HepG2 (cell line): ENCODE data around the gene NACC2. TPM values are rescaled to one million over a fixed set of nuclear protein-coding genes. Genes with fewer than 3 reads are reported as not detected.
A peak's percentile ranks its signal among the peaks of the same experiment; 100 is the strongest.
"Not testable (repeated sequence)": the region's sequence is repeated elsewhere in the genome, so short reads cannot be mapped to it uniquely, and the experiment has no call there.

Experiments
- ATAC-seq: fragments of 200-7000 bp; cut with Tn5 transposase; 3 replicates; pipeline ENCODE4 v1.9.1; 2020; ENCODE audit warnings: mild to moderate bottlenecking, moderate library complexity
- BruUV-seq: library from RNA; stranded (reverse); fragments of 400-500 nt; replicated peaks from 2 replicates; lab custom pipeline; 2021; lab: Mats Ljungman, UMichigan
- CTCF ChIA-PET: fragments of 300-600 bp; formaldehyde crosslinking; extraction: SDS; loops from one replicate; lab custom pipeline; 2021; ENCODE audit warnings: low total read pairs, inconsistent platforms, low intra/inter-chr PET ratio; lab: Yijun Ruan, JAX
- POLR2A ChIA-PET: fragments of 350-600 bp; sonication (Branson Sonifier 250); formaldehyde crosslinking; loops from one replicate; lab custom pipeline; 2020; ENCODE audit warnings: antibody characterized with exemption, inconsistent platforms; lab: Yijun Ruan, JAX
- DNase-seq: peaks from one replicate; pipeline ENCODE4 v3.0.0-alpha.2; 2015; ENCODE audit warnings: low spot score
- FAIRE-seq: peaks from 3 replicates; lab custom pipeline; 2011; peaks lifted over from hg19 to GRCh38; lab: Jason Lieb, UNC
- H2AFZ ChIP-seq: one replicate; pipeline ENCODE4 v1.6.1; 2011; ENCODE audit warnings: low read length, inconsistent platforms
- H3K27ac ChIP-seq: fragments of 300-600 bp; 3 replicates; pipeline ENCODE4 v1.8.0; 2011; ENCODE audit warnings: mixed run types, mild to moderate bottlenecking, mixed read lengths, low read length, inconsistent platforms; ENCODE audit not compliant: insufficient read depth; ENCODE audit errors: extremely low read length
- H3K27me3 ChIP-seq, 2 experiments: fragments of 200-600 bp in 1 of 2; 2 replicates in 1 of 2; 3 replicates in 1 of 2; pipeline versions ENCODE4 v1.6.0 to v1.8.0; 2011; ENCODE audit warnings: low read length in 2 of 2, mild to moderate bottlenecking in 2 of 2, moderate library complexity in 2 of 2, inconsistent platforms in 1 of 2; ENCODE audit not compliant: insufficient read depth in 2 of 2, control insufficient read depth in 1 of 2
- H3K36me3 ChIP-seq, 2 experiments: fragments of 200-600 bp in 1 of 2; replicated peaks in 1 of 2; 2 replicates in 1 of 2; 3 replicates in 1 of 2; pipeline versions ENCODE4 v1.5.1 to v1.8.0; 2011; ENCODE audit warnings: low read length in 2 of 2, inconsistent platforms in 1 of 2; ENCODE audit not compliant: insufficient read depth in 2 of 2, control insufficient read depth in 1 of 2
- H3K4me1 ChIP-seq: 2 replicates; pipeline ENCODE4 v1.5.1; 2012; ENCODE audit warnings: low read length, inconsistent platforms; ENCODE audit not compliant: insufficient read depth
- H3K4me2 ChIP-seq: 2 replicates; pipeline ENCODE4 v1.6.0; 2011; ENCODE audit warnings: low read depth, low read length, inconsistent platforms
- H3K4me3 ChIP-seq, 3 experiments: fragments of 200-600 bp in 1 of 3; sonication (generic), shearing (Covaris generic) in 1 of 3; replicated peaks in 1 of 3; 2 replicates each; pipeline ENCODE4 v1.5.1; 2011 to 2016; ENCODE audit warnings: low read length in 3 of 3, inconsistent platforms in 2 of 3, low read depth in 2 of 3, mild to moderate bottlenecking in 2 of 3, control low read depth in 1 of 3, mixed read lengths in 1 of 3; ENCODE audit not compliant: insufficient read depth in 1 of 3
- H3K79me2 ChIP-seq: one replicate; pipeline ENCODE4 v1.6.1; 2011; ENCODE audit warnings: low read length, inconsistent platforms; ENCODE audit not compliant: insufficient read depth
- H3K9ac ChIP-seq: 2 replicates; pipeline ENCODE4 v1.6.0; 2011; ENCODE audit warnings: mild to moderate bottlenecking, low read depth, low read length, inconsistent platforms; ENCODE audit not compliant: insufficient read depth
- H3K9me3 ChIP-seq: 2 replicates; pipeline ENCODE4 v1.5.1; 2012; ENCODE audit warnings: mild to moderate bottlenecking, low read length
- H4K20me1 ChIP-seq: 2 replicates; pipeline ENCODE4 v1.6.0; 2011; ENCODE audit warnings: inconsistent platforms, mild to moderate bottlenecking, low read length, moderate library complexity; ENCODE audit not compliant: insufficient read depth
- ASH2L ChIP-seq: fragments of 300-600, 200-600 bp; sonication (generic); IDR thresholded peaks from 2 replicates; pipeline ENCODE4 v1.7.0; 2017; ENCODE audit warnings: low read depth, mild to moderate bottlenecking, moderate library complexity, mixed read lengths, low read length; ENCODE audit not compliant: insufficient read length
- CREB1 ChIP-seq, 2 experiments: fragments of 450-650 bp in 1 of 2; IDR thresholded peaks; 2 replicates each; pipeline ENCODE4 v1.6.1; 2016 to 2017; ENCODE audit warnings: control low read depth in 1 of 2, mild to moderate bottlenecking in 1 of 2, missing compliant biosample characterization in 1 of 2, missing genetic modification characterization in 1 of 2
- GFI1 ChIP-seq: sonication (generic); formaldehyde crosslinking; IDR thresholded peaks from 2 replicates; pipeline ENCODE4 v1.5.0; 2020; ENCODE audit warnings: missing genetic modification reagents, mild to moderate bottlenecking, borderline replicate concordance
- HOXA7 ChIP-seq: sonication (generic); formaldehyde crosslinking; IDR thresholded peaks from 2 replicates; pipeline ENCODE4 v1.8.1; 2022; ENCODE audit warnings: mild to moderate bottlenecking, missing genetic modification reagents, moderate library complexity
- MLLT10 ChIP-seq: sonication (generic); formaldehyde crosslinking; IDR thresholded peaks from 2 replicates; pipeline ENCODE4 v1.4.0; 2020; ENCODE audit warnings: missing genetic modification reagents
- ZNF253 ChIP-seq: sonication (generic); formaldehyde crosslinking; IDR thresholded peaks from 2 replicates; pipeline ENCODE4 v1.8.0; 2022; ENCODE audit warnings: mild to moderate bottlenecking, missing genetic modification reagents, borderline replicate concordance
- ZNF282 ChIP-seq: fragments of 450-650 bp; IDR thresholded peaks from 2 replicates; pipeline ENCODE4 v1.6.1; 2018; ENCODE audit not compliant: partially characterized antibody
- WGBS: methylation state at CpG from one replicate; pipeline ENCODE4 v1.1.6; 2017; ENCODE audit warnings: low lambda C conversion rate; 5-methylcytosine and 5-hydroxymethylcytosine counted together
- in situ Hi-C: cut with HindIII; loops from 2 replicates; pipeline ENCODE4 v1.10.0; 2017; ENCODE audit warnings: low pct_unique_long_range_greater_than_20kb; ENCODE audit not compliant: extremely low pct_ligation_motif_present
- intact Hi-C: fragments of 100-400 bp; cut with micrococcal nuclease; formaldehyde crosslinking; loops from one replicate; pipeline ENCODE4 v1.10.0; 2022; ENCODE audit not compliant: unreplicated experiment
- polyA plus RNA-seq, 8 experiments: library from polyadenylated mRNA; depleted of rRNA in 3 of 8; stranded (reverse) in 7 of 8; unstranded in 1 of 8; fragments of >200 nt; fragmentation: Illumina TruSeq in 4 of 8; extraction: Trizol in 4 of 8; gene quantifications; 2 replicates each; pipeline versions ENCODE4 v1.2.1 to v1.2.3, GENCODE V29; 2011 to 2016; ENCODE audit warnings: low read depth in 4 of 8, missing spikeins in 1 of 8, mixed read lengths in 1 of 8; ENCODE audit not compliant: insufficient read depth in 1 of 8
- total RNA-seq, 5 experiments: library from RNA; depleted of rRNA; stranded (reverse); fragments of >200 nt; fragmentation: Illumina TruSeq; extraction: Trizol; gene quantifications; 2 replicates each; pipeline ENCODE4 v1.2.3, GENCODE V29; 2016; ENCODE audit warnings: low read depth in 1 of 5

Gene NACC2
- total and polyA plus RNA-seq, 2 of the 13 experiments (the other 11 are each of a cell fraction or from before 2014, with no cell fraction given) = 5.9 to 12.3 TPM

GRCh38 chr9:135968601-135969000 lies 126.5 kb downstream of the NACC2 start (continued):
- TF ChIP-seq ASH2L = no peak
- TF ChIP-seq GFI1 (CRISPR knock-in tag) = no peak
- no peak for TF ChIP-seq ZNF282
- no peak for TF ChIP-seq ZNF253 (CRISPR knock-in tag)

GRCh38 chr9:135968083-135968476 lies 127.0 kb downstream of the NACC2 start:
- Histone ChIP-seq H2AFZ (no peak overlapping the region), H3K27ac (no peak overlapping the region), H3K79me2 (no peaks in the 10 kb centered on the region), H3K4me1 (no peaks in the 10 kb centered on the region), H3K9me3 (no peaks in the 10 kb centered on the region)
- in situ Hi-C loops (loop anchor here (10.0 kb wide), 1 partner anchor 137 kb away; no protein-coding TSS in a partner anchor), intact Hi-C loops (no loop called here)
- BruUV-seq = no TSS peak
- POLR2A ChIA-PET = no interaction called here
- TF ChIP-seq MLLT10 (CRISPR knock-in tag) (no peak), CREB1 (IDR thresholded peaks at IDR 0.05) (no peak), CREB1 (CRISPR knock-in tag; IDR thresholded peaks at IDR 0.05) (no peak), HOXA7 (0 out of 2 replicates have a peak, but pooled peaks have one; percentile 16)
- TF ChIP-seq, all 625 proteins: peak for 1
- H3K36me3 ChIP-seq = no peaks in the 10 kb centered on the region
- 22% methylated on average over 2 of the region's 5 CpGs for WGBS
- peaks cover 7 to 33% of the 10 kb centered on the region in 2 experiments; a peak in 3 of 5 replicates for H3K27me3 ChIP-seq
- no peak overlapping the region for H3K9ac ChIP-seq
- no peak for ATAC-seq
- peaks cover 10% of the 10 kb centered on the region; the same call in 1 of the 2 replicates for H4K20me1 ChIP-seq
- no peak for FAIRE-seq
- H3K4me2 ChIP-seq = no peak overlapping the region
- H3K4me3 ChIP-seq = no peak overlapping the region
- CTCF ChIA-PET = interaction anchor here (1.1 to 2.6 kb wide), 2 partner anchors 122 to 155 kb away, joined by 3 to 40 read pairs; no protein-coding TSS in a partner anchor
- no peak for DNase-seq

DNA sequence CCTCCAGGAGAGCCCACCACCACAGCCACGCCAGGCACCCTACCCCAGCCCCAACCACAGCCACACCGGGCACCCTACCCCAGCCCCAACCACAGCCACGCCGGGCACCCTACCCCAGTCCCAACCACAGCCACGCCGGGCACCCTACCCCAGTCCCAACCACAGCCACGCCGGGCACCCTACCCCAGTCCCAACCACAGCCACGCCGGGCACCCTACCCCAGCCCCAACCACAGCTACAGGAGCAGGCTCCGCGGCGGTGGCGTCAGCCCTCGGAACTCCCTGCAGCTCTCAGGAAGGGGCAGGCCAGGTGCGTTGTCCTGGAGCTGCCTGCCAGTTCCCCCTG lies 128.2 kb downstream of the NACC2 start:
- not testable (repeated sequence) for H3K79me2 ChIP-seq, ATAC-seq, H3K4me3 ChIP-seq, H3K27ac ChIP-seq, H3K9me3 ChIP-seq, H3K36me3 ChIP-seq, DNase-seq, BruUV-seq, H2AFZ ChIP-seq, H3K9ac ChIP-seq, FAIRE-seq, H3K4me2 ChIP-seq
- CTCF ChIA-PET = interaction anchor here (1.1 to 2.6 kb wide), 2 partner anchors 123 to 156 kb away, joined by 3 to 40 read pairs; no protein-coding TSS in a partner anchor
- POLR2A ChIA-PET = interaction anchor here (1.6 kb wide), 1 partner anchor 153 kb away, joined by 5 read pairs; no protein-coding TSS in a partner anchor
- 43% methylated on average over 7 of the region's 16 CpGs for WGBS
- intact Hi-C loops (loop anchor here (1.0 kb wide), 1 partner anchor 156 kb away; no protein-coding TSS in a partner anchor), in situ Hi-C loops (loop anchor here (10.0 kb wide), 1 partner anchor 138 kb away; no protein-coding TSS in a partner anchor)
- peaks cover 7 to 44% of the 10 kb centered on the region in 2 experiments; a peak in 3 of 5 replicates for H3K27me3 ChIP-seq
- peaks cover 10% of the 10 kb centered on the region; the same call in 1 of the 2 replicates for H4K20me1 ChIP-seq
- H3K4me1 ChIP-seq = peaks cover 10% of the 10 kb centered on the region
